GM18873 (cell line): ENCODE measurements around the gene PRAC1.

Source experiments
- ATAC-seq: cut with Tn5 transposase; IDR thresholded peaks from one replicate; pipeline ENCODE4 v1.9.1; 2021; ENCODE audit warnings: mild to moderate bottlenecking, moderate library complexity, moderate number of reproducible peaks; ENCODE audit not compliant: unreplicated experiment, low FRiP score

Gene PRAC1

DNA sequence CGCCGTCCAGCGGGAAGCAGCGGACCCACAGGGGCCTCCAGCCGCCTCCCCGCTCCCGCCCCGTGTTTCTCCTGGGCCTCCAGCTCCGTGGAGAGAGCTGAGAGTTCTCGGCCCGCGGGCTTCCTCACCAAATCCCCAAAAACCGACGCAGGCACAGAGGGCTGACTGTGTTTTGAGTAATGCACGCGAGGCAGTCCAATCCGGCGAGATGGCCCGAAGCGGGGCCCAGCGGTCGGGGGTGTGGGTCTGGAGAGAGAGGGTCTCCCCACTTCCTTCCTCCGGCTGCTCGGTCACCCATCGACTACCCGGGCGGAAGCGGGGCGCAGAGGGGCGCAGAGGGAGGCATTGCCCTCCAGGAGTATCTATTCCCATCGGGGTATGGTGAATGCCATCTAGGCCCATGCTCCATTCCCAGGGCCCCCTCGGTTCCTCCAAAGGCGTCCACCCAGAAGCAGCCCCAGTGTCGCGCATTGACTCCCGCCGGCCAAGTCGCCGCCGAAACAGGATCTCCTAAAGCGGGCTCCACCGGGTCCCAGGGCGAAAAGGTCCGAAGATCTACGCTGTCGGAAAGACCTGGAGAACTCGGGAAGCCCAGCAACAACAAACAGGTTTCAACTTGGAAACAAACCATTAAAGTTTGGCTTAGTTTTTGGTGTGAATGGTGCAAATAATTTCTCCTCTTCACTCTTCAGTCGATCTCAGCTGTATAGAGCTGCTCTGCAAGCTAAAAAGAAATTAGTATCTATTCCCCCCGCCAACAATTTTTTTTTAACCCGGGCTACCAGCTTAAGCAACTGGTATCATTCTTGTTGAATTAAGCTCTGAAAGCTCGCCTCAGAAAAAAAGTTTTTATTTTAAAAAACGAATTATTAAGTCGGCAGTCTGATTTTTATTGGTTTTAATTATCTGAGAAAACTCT is 25.4 kb upstream of the PRAC1 start:
- no peak for ATAC-seq

DNA sequence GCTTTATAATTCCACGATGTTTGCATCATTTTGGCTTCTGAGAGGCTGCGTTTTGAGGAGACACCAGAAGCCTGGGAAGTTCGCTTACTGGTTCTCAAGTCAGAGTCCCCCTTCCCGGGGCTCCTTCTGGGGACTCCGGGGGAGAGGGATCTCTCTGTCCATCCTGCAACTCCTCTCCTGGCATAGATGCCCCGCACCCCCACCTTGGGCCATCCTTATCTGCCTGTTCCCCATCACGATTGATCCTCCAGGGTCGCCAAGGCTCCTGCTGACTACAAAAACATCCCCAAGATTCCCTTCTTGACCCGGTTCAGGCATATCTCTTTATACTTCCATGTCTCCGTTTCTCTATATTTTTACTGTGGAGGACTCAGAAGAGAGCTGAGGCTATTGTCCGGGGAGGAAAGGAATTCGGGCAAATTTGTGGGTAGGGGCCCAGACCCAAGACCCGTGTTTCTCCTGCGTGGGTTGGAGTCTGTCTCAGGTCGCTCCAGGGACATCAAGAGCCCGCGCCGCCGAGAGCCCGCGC is 24.7 kb upstream of the PRAC1 start:
- no peak for ATAC-seq

DNA sequence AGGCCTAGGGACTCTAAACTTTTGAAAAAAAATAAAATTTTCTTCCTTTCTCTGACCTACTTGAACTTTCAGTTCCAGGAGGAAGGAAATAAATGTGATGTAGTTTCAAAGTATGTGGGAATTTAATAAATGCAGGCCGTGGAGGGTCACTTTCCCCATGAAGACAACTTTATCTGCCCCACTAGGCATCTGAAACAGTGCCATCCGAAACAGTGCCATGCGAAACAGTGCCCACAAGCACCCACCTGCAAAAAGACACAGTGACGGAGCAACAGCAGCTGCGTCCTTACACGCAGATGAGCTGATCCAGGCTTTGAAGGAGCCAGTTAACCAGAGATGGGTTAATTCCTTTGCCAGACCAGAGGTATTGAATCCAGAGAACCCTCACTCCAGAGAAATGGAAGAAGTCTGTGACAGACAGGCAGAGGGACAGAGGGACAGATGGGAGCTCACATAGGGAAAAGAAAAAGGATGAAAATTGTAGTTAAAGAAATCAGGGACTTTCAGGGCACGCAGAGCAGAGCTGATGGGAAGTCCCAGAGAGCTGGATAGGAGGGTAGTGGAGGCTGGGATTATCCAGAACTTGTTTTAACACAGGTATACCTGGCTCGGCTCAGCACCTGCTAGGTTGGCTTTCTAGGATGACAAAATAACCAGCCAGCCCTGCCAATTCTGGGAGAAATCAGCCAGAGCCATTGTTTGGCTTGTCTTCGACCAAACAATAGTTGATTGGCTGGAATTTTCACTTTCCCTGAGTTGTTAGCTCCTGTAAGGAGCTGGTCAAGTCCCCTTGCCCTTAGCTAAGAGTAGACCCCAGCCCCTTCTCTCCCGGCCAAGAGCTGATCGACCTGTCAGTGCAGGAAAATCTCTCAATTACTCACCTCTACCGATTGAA is 23.3 kb upstream of the PRAC1 start:
- ATAC-seq, result no peak

- no peak for ATAC-seq
These were observed 18.2 kb upstream of the PRAC1 start for GRCh38 chr17:48740537-48740936.

- no peak for ATAC-seq
These were observed 16.6 kb upstream of the PRAC1 start for GRCh38 chr17:48738803-48739526.

GRCh38 chr17:48738424-48738802 is 16.1 kb upstream of the PRAC1 start:
- ATAC-seq, result no peak

GRCh38 chr17:48737330-48738043 is 15.2 kb upstream of the PRAC1 start:
- ATAC-seq, result no peak

DNA sequence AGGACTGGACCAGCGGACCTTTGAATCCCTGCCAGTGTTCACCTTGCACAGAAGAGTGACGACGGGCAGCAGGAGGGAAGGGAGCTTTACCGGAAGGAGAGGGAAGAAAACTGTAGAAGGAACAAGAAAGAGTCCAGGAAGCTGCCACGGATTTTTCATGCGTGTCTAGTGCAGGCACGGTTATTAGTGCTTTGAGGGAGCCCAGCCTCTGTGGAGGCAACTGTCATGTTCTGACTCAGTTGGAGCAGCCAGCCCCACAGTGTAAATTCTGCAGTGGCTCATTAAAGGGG is 12.7 kb upstream of the PRAC1 start:
- ATAC-seq, result no peak

DNA sequence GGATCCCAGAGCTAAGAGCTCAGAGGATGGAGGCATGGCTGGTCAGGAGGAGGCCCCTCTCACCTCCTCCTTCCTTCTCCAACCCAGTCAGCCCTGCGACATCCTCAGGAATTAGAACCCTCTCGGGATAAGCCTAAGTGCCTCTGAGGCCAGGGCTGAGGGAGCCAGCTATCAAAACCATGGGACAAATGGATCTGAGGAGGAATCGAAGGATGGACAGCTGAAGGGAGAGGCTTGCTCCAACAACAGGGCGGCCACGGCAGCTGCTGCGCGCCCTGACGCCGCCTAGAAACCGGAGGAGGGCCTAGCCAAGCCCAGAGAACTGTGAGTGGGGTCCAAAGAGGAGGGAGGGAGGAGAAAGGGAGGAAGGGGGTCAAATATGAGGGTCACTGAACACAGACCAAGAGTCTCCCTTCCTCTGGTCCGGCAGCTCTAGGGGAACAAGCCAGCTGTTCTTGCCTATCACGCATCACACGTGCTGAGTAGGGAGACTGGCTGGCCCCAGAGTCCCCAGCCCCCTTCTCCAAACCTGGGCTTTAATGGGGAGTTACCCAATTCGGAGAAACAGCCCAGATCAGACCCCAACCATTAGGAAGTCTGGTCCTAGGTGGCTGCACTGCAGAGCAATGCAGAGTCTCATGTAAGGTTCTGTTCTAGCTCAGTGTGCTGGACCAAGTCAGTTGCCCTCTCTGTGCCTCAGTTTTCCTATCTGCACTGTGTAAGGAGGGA is 12.2 kb upstream of the PRAC1 start:
- no peak for ATAC-seq

DNA sequence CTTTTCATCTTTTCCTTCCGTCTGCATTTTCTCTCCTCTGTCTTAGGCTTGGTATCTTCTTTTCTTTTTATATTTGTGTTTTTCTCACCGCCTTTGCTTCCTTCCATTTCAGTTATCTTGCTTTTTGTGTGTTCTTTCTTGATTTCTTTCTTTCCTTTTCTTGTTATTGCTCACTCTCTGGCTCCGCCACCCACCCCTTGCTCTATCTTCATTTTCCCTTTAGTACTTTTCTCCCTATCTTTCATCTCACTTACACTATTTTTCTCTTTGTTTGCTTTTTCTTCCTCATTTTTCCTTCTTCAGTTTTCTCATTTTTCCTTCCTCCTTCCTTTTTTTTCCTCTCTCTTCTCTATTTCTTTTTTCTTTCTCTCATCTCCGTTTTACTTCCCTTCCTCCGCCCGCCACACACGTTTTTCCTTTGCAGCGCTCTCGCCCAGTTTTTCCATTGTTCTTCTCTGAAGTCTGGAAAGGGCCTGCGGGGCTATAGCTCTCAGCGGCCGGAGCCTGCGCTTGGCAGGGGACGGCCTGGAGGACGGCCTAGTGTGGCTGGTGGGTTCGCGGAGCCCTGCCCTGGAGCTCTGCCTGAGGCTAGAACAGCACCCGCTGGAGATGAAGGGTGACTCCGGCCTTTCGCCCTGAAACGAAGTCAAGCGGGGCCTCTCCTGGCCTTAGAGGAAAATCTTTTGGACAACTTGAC is 11.5 kb upstream of the PRAC1 start:
- no peak for ATAC-seq

- ATAC-seq, result no peak
These were observed 10.6 kb upstream of the PRAC1 start for GRCh38 chr17:48732688-48733629.

GRCh38 chr17:48731355-48731754 is 9.0 kb upstream of the PRAC1 start:
- ATAC-seq, result no peak

- ATAC-seq, result no peak
These were observed 7.9 kb upstream of the PRAC1 start for GRCh38 chr17:48730240-48730550.

DNA sequence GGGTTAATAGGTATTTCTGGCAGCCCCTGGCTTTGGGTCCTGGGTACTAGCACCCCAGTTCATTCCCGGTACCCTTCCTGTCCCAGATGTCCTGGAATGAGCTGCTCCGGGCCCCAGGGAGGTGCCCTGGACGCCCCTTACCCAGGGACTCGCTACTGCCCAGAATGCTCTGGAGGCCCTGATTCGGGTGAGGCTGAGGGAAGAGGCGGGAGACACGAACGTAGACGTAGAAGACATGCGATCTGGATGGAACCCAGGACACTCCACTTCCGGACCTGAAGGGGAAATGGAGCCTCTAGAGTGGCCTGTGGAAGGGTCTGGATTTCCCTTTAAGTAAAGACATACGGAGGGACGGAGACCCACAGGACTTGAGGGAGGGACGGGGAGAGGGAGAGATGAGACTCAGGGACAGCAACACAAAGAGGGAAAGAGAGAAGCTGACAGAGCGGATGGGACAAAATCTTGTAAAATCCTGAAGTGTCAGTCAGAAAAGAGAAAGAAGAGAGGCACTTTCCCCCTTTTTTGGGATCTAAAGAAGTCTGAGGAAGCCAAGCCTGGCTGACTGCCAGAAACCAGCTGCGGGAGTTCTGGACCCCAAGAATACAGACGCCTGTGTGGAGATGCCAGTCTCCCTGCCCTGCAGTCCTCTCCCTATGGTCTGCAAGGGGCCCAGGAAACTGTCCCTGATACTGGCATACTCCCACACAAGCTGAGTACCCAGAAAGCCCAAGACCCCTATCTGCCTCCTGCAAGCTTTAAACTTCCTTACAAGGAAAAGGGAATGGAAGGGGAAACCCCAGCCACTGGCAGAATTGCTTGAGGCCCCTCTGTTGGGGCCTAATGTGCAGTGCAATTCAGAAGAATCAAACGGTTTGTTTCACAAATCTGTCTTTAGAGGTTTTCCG is 7.3 kb upstream of the PRAC1 start:
- ATAC-seq, result no peak

DNA sequence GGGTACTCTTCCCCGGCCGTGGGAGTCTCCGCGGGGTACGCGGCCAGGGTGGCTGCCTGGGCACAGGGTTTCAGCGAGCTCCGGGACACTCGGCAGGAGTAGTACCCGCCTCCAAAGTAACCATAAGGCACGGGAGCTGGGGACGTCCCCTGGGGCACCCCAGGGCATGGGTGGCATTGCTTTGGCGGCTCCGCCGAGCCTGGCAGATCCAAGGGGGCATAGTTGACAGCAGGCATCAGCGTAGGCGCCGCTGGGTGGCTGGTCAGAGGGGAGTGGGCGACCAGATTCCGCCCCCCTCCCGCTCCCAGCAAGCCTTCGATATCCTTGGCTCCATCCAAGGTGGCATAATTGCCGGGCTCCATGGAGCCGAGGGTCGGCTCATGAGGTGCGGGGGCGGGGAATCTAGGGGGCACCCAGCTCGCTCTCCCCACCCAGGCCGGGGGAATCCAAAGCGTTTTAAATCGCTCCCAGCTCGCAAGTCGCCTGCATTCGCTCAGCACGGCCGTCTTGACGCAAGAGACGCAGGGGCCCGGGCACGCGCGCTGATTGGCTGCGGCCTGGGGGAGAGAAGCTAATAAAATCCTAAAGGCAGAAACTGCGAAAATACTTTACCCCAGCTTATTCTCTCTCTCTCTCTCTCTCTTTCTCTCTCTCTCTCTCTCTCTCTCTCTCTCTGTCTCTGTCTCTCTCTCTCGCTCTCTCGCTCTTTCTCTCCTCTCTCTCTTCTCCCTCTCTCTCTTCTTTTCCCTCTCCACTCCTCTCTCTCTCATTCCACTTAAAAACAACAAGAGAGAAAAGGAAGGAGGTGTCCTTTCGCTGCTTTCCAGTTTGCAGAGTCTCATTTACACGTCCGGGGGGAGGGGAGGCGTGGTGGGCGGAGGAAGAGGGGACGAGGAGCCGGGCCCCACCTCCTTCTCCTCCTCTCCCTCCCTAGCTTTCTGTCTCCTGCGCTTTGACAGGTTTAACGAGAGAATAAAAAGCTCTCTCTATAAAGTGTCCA is 6.2 kb upstream of the PRAC1 start, which contains the start of gene HOXB13:
TSS of gene HOXB13 (minus strand) at position 519 of the 1,000 bp plus-strand sequence. CDS start at position 362, 157 bp downstream.
- no peak for ATAC-seq
